HG03571 (cell line): ENCODE measurements around the gene KANSL2.
"Not testable (repeated sequence)": the region's sequence is repeated elsewhere in the genome, so short reads cannot be mapped to it uniquely, and the experiment has no call there.

Source experiments
- ATAC-seq: cut with Tn5 transposase; IDR thresholded peaks from one replicate; pipeline ENCODE4 v1.9.1; 2021; ENCODE audit not compliant: unreplicated experiment

KANSL2 gene

GRCh38 chr12:48686037-48686595 is 4.1 kb upstream of the KANSL2 start:
- ATAC-seq: no peak

GRCh38 chr12:48683534-48683933 is 1.5 kb upstream of the KANSL2 start:
- ATAC-seq: no peak

- no peak for ATAC-seq
Measured at GRCh38 chr12:48682927-48683326, 889 bp upstream of the KANSL2 start.

- ATAC-seq: not testable (repeated sequence)
Measured at GRCh38 chr12:48682533-48682905, 481 bp upstream of the KANSL2 start.

GRCh38 chr12:48681399-48681709 is 684 bp downstream of the KANSL2 start:
- ATAC-seq: no peak

DNA sequence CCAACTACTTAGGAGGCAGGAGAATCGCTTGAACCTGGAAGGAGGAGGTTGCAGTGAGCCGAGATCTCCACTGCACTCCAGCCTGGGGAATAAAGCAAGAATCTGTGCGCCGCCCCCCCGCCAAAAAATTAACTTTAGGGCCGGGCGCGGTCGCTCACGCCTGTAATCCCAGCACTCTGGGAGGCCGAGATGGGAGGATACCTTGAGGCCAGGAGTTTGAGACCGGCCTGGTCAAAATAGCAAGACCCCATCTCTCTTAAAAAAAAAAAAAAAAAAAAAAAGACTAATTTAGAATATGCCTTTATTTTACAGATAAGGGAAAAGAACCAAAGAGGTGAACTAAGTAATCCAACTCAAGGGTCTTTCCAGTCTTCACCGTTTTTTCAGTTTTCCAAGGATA is 1.2 kb downstream of the KANSL2 start:
- no peak for ATAC-seq

DNA sequence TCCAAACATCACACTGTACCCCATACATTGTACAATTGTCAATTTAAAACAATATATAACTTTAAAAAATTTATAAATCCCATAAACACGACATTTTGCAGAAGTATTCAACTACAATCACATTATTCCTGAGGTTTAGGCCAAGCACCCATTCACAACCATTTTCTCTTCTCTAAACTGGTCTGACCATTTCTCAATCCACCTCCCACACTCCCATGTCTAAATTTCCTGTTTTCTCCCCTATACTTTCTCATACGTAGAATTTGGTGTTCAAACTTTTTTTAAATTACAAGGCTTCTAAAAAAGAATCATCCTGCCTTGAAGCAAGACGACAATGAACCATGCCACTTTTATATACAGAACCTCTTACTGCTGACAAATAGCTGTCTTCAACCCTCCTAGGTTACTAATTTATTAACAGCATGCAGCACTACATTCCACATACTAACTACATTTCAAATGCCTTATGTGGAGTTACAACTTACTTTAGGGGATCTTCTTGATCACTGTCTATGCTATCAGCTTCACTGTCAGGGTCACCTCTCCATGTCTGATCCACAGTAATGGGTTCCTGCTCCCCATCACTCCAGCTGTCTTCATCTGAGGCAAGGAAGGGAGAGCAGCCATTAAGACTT is 3.4 kb downstream of the KANSL2 start:
- ATAC-seq: no peak

- no peak for ATAC-seq
Measured at GRCh38 chr12:48671231-48671856, 10.7 kb downstream of the KANSL2 start.

- no peak for ATAC-seq
Measured at GRCh38 chr12:48668996-48669395, 13.0 kb downstream of the KANSL2 start.

GRCh38 chr12:48659863-48660262 is 22.2 kb downstream of the KANSL2 start:
- no peak for ATAC-seq

GRCh38 chr12:48651681-48652080 is 30.4 kb downstream of the KANSL2 start:
- ATAC-seq: no peak

DNA sequence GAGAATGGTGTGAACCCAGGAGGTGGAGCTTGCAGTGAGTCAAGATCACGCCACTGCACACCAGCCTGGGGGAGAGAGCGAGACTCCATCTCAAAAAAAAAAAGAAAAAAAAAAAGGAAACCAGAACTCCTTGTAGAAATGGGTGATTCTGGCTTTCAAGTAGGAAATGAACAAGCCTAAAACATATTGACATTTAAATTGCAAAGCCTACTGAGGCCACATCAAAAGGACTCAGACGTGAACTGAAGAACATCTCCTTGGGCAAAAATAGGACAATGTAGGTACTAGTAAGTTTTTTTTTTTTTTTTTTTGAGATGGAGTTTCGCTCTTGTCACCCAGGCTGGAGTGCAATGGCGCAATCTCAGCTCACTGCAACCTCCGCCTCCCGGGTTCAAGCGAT is 36.7 kb downstream of the KANSL2 start:
- not testable (repeated sequence) for ATAC-seq

- ATAC-seq: no peak
Measured at GRCh38 chr12:48643011-48643410, 39.0 kb downstream of the KANSL2 start.

DNA sequence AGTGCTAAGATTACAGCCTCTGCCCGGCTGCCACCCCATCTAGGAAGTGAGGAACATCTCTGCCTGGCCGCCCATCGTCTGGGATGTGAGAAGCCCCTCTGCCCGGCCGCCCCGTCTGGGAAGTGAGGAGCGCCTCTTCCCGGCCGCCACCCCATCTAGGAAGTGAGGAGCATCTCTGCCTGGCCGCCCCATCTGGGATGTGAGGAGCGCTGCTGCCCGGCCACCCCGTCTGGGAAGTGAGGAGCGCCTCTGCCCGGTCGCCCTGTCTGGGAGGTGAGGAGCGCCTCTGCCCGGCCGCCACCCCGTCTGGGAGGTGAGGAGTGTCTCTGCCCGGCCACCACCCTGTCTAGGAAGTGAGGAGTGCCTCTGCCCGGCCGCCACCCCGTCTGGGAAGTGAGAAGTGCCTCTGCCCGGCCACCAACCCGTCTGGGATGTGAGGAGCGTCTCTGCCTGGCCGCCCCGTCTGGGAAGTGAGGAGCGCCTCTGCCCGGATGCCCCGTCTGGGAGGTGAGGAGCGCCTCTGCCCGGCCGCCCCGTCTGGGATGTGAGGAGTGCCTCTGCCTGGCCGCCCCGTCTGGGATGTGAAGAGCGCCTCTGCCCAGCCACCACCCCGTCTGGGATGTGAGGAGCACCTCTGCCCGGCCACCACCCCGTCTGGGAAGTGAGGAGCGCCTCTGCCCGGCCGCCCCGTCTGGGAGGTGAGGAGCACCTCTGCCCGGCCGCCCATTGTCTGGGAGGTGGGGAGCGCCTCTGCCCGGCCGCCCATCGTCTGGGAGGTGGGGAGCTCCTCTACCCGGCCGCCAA is 40.1 kb downstream of the KANSL2 start:
- ATAC-seq: not testable (repeated sequence)

DNA sequence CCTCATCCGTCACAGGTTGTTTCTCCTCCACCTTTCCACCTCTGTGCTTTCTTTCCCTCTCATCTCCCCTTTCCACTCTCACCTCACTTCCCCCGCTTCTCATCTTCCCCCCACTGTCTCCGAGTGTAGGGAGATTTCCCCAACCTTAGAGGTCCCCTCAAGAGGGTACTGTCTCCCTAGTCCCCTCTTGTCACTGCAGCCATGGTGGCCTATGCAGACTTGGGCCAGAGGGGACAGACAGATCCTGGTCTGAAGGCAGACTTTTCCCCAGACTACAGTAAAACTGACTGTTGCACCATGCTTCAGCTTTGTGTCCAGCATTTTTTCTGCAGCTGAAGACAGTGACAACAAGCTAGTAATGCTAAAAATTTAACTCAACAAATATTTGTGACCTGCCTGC is 41.2 kb downstream of the KANSL2 start:
- ATAC-seq: no peak

DNA sequence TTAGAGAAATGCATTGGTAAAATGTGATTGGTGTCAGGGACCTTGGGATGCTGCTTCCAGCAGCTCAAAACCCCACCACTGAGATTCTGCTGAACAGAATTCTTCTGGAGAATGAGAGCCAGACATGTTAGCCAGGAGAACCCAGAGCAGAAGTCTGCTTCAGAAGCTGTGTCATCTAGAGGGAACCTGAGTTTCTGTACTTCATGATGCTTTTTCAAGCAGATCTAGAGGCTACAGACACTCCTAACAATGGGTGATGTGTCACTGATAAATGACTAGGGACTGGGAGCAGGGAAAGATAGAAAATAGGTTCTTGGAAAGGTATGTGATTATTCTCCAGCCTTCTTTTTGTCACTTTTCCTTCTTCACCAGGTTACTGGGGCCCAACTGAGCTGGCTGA is 41.6 kb downstream of the KANSL2 start:
- ATAC-seq: no peak

- ATAC-seq: no peak
Measured at GRCh38 chr12:48631071-48631470, 51.0 kb downstream of the KANSL2 start.

DNA sequence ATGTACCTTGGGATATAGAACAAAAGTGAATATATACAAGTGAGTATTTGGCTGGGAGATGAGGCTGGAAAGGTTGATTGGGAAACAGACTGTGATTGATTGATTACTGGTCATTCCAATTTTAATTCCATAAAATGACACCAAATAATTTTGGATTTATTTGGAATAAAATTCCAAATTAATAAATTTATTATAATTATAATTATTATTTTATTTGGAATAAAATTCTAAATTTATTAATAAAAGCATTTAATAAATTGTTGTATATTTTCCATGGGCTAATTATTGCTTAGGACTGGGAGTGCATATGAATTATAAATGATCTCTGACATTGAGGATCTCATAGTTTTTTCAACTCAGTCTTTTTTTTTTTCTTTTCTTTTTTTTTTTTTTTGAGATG is 51.7 kb downstream of the KANSL2 start:
- ATAC-seq: no peak

DNA sequence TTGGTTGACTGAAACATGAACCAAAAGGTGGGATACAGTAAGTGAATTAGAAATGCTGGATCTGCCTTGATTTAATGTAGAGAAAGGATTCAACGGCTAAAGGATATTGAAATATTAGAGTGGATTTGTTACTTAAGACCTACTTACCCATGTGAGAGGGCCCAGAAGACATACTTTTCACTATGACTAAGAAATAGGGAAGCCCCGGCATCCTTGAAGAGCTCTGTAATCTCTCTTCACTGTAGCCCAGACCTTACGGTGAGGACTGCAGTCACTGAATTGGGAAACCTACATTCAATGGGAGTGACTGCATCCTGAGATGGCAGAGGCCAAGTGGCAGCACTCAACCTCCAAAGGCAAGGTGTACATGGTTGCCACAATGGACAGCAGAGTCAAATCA is 52.5 kb downstream of the KANSL2 start:
- no peak for ATAC-seq

DNA sequence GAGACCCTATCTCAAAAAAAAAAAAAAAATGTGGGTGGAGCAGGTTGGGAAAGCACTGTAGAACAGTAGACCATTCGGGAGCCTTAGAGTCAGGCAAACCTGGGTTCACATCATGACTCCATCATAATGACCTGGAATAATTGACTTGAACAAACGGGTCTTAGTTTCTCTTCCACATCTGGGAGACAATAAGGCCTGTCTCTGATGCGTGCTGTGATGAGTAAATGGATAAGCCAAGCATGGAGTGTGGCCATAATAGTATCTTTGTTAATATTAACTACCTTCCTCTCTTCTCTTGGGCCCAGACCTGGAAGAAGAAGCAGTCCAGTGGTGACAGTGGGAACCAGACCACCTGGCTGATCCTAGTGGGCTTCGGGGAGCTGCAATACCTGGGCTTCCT is 54.5 kb downstream of the KANSL2 start:
- no peak for ATAC-seq

DNA sequence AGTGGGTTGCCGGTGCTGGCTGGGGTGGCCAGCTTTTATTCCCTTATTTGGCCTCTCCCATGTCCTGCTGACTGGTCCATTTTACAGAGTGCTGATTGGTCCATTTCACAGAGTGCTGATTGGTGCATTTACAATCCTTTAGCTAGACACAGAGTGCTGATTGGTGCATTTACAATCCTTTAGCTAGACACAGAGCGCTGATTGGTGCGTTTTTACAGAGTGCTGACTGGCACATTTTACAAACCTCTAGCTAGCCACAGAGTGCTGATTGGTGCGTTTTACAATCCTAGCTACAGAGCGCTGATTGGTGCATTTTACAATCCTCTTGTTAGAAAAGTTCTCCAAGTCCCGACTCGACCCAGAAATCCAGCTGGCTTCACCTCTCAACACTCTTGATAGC is 59.0 kb downstream of the KANSL2 start:
- ATAC-seq: not testable (repeated sequence)

- ATAC-seq: peak; percentile 57
Measured at GRCh38 chr12:48618541-48618940, 63.5 kb downstream of the KANSL2 start.
